GM18519 (cell line): ENCODE data around the gene GLRA1.
A peak's percentile ranks its signal among the peaks of the same experiment; 100 is the strongest.
"Not testable (repeated sequence)": the region's sequence is repeated elsewhere in the genome, so short reads cannot be mapped to it uniquely, and the experiment has no call there.

ENCODE experiments used
- ATAC-seq: cut with Tn5 transposase; IDR thresholded peaks from one replicate; pipeline ENCODE4 v1.9.1; 2021; ENCODE audit warnings: mild to moderate bottlenecking, moderate library complexity; ENCODE audit not compliant: unreplicated experiment, low FRiP score

The GLRA1 gene

DNA sequence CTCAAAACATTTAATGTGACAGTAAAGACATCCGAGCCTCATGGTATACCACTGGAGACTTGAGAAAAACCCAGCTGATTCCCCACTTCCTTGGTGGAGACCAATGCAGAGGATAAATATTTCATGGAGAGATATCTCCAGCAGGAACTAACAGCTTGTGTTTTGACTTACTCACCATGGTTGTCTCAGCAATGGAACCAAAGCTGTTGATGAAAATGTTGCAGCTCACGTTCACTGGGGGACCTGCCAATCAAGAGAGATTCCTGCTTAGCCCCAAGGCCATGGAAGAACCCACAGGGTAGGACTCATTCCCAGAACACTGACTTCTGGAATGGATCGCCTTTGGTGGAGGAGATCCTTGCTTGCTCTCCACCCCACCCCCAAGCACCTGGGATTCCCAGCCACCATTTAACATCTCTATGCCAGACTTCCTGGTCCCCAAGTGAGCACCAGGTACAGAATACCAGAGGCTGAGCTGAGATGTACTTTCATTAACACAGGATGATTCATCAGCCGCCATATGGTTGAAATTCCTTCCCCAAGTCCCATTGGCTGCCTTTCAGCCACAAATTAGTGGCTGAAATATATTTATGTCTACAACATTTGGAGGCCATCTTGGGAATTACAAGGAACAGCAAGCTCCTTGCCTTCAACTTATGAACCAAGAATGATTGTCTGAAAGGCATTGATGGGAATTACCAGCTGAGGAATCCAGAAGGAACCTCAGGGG is 37.9 kb downstream of the GLRA1 start:
- no peak for ATAC-seq

DNA sequence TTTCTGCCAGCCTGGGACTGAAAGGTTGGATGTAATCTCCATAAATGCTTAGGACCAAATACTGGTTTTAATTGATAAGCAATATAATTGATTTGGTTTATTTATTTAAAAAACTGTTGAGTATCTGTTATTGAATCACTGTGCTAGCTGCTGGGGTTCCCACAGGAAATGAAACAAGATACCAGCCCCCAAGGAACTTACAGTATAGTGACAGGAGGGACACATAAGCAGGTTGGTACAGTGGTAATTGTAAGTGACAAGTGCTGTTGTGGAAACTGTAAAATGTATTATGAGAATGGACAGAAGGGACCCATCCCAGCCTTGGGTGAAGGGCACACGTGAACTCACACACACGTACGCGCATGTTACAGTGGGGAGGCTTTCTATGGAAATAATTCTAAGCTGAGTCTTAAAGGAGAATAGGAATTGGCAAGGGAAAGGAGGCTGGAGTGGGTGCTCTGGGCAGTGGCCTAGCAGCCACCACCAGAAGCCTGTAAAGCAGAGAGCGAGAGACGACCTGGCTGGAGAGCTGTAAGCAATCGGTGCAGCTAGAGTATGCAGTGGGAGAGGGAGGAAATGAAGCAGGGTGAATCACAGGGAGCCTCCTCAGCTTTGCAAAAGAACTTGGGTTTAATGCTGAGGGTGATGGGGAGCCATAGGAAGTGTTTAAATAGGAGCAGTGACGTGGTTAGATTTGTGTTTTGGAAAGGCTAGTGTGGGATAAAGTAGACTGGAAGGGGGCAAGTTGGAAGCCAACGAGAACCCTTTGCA is 39.3 kb downstream of the GLRA1 start:
- ATAC-seq = no peak

DNA sequence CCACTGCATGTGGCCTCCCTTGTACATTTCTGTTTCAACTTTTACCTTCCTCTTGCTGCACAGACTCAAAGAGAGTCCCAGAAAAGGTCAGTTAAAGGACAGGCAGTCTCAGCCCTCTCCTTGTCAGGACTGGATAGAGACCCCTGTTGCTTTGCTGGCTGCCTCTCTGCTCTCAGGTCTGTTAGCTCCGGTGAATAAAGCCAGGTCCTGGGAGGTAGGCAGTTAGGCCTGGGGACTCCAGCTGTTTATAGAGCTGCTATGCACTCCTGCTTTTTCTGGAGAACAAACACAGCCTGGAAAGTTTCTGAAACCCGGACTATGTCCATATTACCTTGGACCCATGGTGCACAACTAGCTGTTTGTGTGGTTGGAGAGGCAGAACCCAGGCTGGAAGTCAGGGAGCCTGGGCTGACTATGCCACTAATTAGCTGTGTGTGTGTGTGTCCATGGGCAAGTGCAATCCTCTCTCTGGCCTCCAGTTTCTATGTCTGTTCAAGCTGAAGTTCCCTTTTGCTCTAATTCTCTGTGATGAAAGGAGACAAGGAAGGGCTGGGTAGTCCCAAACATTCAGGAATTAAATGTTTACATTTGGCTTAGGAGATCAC is 42.9 kb downstream of the GLRA1 start:
- ATAC-seq = no peak

DNA sequence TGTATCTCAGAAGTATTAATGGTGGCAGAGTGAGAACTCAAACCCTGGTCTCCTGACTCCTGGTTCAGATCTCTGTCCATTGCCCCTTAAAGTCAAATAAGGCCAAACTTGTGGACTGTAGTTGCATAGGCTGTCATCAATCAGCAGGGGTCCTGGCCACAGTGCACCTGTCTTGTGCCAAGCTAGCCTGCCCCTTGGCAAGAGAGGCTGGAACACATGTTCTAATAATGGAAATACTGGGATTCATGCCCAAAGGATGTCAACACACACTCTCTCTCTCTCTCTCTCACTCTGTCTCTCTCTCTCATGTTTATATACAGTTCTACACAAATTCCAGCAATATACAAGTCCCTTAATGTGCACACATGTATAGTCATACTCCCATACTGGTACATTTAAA is 44.3 kb downstream of the GLRA1 start:
- no peak for ATAC-seq

DNA sequence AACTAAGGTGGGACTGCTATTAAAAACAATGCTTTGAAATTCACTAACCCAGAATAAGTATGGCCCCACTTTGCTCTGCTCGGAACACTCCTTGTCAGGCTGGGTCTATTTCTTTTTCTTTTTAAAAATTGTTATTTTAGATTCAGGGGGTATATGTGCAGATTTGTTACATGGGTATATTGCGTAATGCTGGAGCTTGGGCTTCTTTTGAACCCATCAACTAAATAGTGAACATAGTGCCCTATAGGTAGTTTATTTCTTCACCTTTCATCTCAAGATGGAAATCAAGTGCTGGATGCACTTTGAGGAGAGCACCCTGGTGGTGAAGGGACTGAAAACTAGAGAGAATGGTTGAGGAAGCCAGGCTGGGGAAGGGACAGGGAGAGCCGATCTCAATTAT is 51.0 kb downstream of the GLRA1 start:
- no peak for ATAC-seq

DNA sequence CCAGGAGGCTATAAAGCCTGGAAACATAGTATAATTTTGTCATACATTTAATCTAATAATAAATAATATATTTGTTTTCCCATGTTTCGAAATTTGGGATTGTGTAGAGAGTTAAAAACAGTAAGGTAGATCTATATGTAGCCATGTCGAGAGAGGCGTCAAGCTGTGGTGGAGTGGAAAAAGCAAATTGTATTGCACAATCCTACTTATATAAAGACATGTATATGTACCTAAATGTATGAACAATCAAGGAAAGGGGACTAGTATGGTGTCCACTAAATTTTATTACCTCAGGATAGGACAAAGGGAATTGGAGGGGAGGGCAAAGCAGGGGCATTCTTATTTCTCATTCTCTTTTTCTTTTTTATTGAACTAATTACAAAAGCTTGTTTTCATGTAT is 52.0 kb downstream of the GLRA1 start:
- ATAC-seq = no peak

DNA sequence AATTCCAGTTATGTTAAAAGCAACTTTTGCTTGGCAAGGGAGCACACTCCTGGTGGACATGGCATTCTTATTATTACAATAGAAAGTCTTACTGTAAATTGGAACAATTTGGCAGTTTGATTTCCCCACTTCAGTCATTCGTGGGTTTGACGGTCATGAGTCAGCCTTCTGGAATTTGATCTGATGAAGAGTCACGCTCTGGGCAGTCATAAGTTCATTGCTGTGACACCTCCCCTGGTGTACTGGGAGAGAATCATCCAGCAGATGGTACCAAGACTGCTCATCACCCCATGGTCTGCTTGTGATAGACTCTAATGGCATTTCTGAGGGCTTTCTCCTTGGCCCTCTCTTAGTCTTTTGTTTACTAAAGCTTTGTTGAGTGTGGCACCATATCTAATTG is 53.8 kb downstream of the GLRA1 start:
- no peak for ATAC-seq

DNA sequence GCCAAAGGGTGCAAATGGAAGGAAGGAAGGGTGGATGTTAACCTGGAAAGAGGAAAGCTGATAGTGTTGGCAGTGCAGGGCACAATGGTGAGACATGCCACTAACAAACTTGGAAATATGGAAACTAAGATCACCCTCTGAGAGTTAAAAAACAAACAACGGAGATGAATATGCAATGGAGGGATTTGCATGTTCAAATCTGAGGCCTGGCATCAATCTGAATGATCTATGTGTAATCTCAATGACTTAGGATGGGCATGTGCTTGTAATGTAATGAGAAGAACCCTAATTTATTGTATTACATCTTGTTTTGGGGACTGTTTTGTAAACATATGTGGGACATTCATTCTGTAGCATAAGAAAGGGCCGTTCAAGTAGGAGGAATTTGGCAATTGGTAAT is 54.4 kb downstream of the GLRA1 start:
- ATAC-seq = no peak

DNA sequence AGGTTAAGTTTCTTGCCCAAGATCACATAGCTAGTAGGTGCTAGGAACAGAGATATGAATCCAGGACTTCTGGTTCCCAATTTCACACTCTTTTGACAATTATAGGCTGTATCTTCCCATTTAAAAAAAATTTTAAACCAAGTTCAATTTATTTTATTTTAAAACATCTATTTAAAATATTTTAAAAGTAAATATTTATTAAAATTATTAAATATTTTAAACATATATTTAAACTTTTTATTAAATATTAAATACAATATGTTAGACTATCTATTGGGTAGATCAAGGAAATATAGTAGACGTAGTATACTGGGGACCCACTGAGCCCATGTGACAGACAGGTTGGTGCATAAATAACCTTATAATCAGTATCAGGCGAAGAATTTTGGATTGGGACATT is 54.8 kb downstream of the GLRA1 start:
- no peak for ATAC-seq

DNA sequence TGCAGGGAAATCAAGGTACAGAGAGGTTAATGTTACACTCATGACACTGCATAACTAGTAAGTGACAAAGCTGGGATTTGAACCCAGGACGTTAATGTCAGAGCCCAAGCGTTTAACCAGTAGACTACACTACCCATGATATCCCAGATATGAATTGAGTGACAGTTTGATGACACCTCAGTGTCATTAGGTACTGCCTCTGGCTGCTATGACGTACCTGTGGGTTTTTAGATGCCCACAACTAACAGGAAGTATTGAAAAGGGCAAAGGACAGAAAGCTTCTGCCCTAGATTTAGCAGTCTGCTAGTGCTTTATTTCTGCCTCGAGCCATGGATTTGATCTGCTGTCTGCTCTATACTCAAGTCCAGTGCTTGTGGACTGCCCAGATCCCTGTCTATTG is 56.2 kb downstream of the GLRA1 start:
- ATAC-seq = no peak

DNA sequence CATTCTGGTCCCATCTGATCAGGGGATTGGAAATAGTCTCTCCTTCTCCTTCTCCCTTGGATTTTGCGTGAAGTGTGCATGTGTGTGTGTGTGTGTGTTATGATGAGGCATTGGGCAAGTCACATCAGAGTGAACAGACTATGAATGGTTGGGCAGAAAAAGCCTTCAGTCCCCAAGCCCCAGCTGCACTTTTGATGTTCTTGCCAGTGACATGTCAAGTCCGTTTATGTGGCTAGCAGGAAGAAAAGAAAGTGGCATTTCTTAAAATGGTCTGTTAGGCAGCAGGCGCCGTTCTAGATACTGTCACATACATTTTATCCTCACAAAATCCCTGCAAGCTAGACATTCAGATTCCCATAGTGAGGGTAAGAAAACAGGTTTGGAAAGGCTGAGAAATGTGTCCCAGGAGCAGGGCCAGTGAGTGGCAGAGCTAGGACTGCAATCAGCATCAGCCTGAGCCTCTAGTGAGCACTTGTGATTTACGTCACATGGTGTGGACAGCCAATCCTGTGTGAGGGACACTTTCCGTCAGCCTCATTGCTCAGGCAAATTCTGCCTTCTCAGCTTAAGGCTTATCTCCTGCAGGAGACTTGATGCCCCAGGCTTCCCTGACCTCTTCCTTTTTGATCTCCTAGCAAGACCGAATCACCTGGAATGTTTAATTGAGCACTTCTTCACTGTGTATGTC is 60.4 kb downstream of the GLRA1 start:
- no peak for ATAC-seq

DNA sequence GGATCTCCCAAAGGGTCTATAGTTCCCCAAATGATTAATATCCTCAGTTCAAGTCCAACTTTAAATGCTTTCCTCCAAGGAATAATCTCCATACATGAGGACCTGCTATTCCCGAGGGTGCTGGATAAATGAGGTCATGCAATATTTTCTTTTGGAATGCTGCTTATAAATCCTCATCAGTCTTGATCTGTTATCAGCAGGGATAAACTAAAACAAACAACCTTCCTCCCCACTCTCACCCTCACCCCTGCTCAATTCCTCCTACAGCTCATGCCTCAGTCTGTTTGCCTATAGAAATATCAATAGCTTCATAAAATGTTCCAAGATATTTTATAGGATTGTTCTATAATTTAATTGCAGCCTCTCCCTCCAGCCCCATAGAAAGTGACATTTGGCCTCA is 61.1 kb downstream of the GLRA1 start:
- no peak for ATAC-seq

DNA sequence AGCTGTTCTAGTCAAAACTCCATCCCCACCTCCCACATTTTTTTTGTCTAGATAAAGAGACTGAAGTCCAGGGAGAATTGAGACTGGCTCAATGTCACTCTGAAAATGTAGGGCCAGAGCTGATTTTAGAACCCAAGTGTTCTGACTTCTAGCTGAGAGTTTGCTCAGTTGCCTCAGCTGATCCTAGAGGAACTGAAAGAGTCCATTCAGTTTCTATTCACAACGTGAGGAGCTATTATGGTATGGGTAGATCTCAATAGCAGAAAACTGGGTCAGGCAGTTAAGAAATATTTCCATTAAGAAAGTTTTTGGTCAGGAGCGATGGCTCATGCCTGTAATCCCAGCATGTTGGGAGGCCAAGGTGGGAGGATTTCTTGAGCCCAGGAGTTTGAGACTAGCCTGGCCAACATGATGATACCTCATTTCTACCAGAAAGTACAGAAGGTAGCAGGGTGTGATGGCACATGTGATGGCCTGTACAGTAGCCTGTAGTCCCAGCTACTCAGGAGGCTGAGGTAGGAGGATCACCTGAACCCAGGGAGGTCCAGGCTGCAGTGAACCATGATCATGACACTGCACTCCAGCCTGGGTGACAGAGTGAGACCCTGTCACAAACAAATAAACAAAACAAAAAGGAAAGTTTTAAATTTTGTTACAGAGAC is 61.7 kb downstream of the GLRA1 start:
- peak; percentile 93 for ATAC-seq

DNA sequence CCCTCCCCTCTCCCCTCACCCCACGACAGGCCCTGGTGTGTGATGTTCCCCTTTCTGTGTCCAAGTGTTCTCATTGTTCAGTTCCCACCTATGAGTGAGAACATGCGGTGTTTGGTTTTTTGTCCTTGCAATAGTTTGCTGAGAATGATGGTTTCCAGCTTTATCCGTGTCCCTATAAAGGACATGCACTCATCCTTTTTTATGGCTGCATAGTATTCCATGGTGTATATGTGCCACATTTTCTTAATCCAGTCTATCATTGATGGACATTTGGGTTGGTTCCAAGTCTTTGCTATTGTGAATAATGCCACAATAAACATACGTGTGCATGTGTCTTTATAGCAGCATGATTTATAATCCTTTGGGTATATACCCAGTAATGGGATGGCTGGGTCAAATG is 63.8 kb downstream of the GLRA1 start:
- ATAC-seq = not testable (repeated sequence)

DNA sequence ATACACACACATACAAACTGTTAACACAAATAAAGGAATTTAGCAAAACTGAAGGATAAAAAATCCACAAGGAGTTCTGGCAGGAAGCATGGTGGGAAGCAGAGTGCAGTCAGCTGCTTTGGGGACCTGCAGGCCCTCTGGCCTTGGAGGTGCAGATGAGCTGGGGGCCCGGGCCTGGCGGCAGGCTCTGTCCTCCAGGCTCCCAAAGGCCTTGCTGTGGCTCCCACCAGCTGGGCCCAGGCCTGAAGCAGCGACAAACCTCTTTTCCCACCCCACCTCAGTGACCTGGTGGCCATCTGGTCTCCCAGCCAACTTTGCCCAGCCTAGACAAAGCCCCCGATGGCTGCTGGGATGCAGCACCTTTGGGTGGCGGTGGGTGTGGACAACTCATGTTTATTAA is 67.8 kb downstream of the GLRA1 start:
- no peak for ATAC-seq

DNA sequence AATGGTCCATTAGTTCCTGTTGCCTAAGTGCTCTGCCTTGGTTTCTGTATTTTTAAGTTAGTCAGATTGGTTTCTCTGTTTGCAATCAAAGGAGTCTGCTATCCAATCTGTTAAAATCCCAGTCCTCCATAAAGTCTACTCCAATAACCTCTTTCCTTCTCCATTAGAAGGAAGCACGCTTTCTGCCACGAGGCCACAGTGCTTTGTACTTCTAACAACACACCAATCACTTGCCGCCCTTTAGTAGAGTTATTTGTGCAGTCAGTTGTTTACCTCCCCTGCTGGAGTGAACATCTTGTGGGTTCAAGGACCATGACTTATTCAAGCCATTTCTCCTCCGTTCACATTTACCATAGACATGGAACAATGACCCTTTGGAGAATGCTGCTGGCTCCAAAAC is 69.0 kb downstream of the GLRA1 start:
- no peak for ATAC-seq

DNA sequence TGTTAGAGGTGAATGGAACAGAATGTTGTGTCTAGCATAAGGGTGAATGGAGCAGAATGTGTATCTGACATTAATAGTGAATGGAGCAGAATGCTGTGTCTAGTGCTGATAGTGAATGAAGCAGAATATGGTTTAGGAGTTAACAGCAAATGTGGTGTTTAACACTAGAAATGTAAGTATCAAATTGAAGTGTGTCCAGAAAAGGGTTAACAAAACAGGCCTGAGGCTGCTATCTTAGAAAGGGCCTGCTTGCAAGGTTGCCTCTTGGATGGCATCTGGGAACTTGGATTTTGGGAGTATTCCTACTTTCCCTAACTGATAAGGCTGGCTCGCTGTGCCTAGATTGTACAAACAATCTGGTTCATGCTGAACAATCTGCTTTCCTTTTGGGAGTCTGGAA is 76.8 kb downstream of the GLRA1 start:
- ATAC-seq = no peak

DNA sequence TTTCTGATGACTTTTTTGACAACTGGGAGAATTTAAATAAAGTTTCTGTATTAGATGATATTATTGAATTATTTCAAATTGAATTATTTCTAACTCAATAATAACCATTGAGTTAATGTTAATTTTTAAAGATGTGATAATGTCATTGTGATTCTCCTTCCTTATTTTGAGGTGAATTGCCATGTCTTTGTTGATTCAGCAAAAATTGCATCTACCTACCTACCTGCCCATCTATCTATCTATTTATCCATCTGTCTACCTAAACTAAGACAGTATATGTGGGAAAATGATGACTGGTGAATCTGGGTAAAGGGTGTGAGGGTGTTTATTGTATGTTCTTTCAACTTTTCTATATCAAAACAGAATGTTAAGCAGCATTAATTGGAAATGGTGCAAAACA is 77.9 kb downstream of the GLRA1 start:
- ATAC-seq = no peak

DNA sequence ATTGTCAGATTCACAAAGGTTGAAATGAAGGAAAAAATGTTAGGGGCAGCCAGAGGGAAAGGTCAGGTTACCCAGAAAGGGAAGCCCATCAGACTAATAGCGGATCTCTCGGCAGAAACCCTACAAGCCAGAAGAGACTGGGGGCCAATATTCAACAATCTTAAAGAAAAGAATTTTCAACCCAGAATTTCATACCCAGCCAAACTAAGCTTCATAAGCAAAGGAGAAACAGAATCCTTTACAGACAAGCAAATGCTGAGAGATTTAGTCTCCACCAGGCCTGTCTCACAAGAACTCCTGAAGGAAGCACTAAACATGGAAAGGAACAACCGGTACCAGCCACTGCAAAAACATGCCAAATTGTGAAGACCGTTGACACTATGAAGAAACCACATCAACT is 91.8 kb downstream of the GLRA1 start:
- not testable (repeated sequence) for ATAC-seq

DNA sequence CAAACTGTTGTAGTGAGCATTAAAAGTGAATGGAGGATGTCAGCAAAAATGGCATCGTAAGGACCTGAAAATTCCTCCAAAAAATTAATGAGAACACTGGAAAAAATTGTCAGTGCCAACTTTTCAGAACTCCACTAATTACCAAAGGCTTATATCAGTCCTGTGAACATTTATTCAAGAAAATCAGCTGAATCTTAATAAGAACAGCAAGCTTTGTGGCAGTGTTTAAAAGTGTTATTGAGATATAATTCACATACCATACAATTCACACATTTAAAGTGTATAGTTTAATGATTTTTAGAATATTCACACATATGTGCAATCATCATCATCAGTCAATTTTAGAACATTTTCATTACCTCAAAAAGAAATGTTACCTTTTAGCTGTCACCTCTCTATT is 95.3 kb downstream of the GLRA1 start:
- ATAC-seq = no peak

DNA sequence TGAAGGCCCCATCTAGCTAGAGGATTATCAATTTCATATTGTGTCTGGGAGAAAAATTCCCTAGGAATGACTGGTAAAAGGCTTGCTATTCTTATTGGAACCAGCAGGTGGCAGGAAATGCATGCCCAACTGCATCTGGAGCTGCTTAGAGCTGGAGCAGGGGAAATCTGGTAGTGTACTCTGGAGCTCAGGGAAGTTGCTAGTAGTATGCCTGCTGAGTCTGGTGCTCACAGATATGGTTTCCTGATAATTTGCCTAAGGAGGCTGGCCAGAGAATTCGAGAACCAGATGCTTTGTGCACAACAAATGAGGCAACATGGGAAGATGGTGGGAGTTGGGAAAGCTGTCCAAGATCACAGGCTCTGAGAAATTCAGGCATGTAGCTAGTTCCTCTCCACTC is 99.2 kb downstream of the GLRA1 start:
- ATAC-seq = peak; percentile 68
